PFSK-1 (cell line): ENCODE data around the gene SLC2A11.

Experiments used
- FOXP2 ChIP-seq: optimal IDR thresholded peaks from 2 replicates; pipeline ENCODE3; 2011; ENCODE audit warnings: borderline replicate concordance, control low read depth, inconsistent platforms; ENCODE audit not compliant: insufficient read depth; ENCODE audit errors: extremely low read length, extremely low read depth
- POLR2AphosphoS5 ChIP-seq: IDR thresholded peaks from 2 replicates; pipeline ENCODE4 v1.6.1; 2012; ENCODE audit warnings: low read depth, mild to moderate bottlenecking, control low read depth, low read length, moderate library complexity
- SIN3A ChIP-seq: IDR thresholded peaks from 2 replicates; pipeline ENCODE4 v1.6.1; 2012; ENCODE audit warnings: mild to moderate bottlenecking, low read length, moderate library complexity, borderline replicate concordance; ENCODE audit not compliant: insufficient read depth
- TAF1 ChIP-seq: IDR thresholded peaks from 2 replicates; pipeline ENCODE4 v1.6.1; 2012; ENCODE audit warnings: low read length, control low read depth, borderline replicate concordance; ENCODE audit not compliant: insufficient read depth
- TF ChIP-seq, protein P1 (sequence below), 2 experiments: IDR thresholded peaks; 2 replicates each; pipeline versions ENCODE4 v1.6.1 to v1.8.0; 2011 to 2012; ENCODE audit warnings: low read depth in 2 of 2, low read length in 2 of 2, control low read depth in 1 of 2, inconsistent platforms in 1 of 2, mild to moderate bottlenecking in 1 of 2, moderate library complexity in 1 of 2; ENCODE audit not compliant: insufficient read depth in 1 of 2

The SLC2A11 gene

GRCh38 chr22:23833017-23833751, 24.5 kb upstream of the SLC2A11 start:
- TF ChIP-seq SIN3A (no peak), POLR2AphosphoS5 (no peak), FOXP2 (no peak), TAF1 (no peak)
- TF ChIP-seq, protein P1, sequence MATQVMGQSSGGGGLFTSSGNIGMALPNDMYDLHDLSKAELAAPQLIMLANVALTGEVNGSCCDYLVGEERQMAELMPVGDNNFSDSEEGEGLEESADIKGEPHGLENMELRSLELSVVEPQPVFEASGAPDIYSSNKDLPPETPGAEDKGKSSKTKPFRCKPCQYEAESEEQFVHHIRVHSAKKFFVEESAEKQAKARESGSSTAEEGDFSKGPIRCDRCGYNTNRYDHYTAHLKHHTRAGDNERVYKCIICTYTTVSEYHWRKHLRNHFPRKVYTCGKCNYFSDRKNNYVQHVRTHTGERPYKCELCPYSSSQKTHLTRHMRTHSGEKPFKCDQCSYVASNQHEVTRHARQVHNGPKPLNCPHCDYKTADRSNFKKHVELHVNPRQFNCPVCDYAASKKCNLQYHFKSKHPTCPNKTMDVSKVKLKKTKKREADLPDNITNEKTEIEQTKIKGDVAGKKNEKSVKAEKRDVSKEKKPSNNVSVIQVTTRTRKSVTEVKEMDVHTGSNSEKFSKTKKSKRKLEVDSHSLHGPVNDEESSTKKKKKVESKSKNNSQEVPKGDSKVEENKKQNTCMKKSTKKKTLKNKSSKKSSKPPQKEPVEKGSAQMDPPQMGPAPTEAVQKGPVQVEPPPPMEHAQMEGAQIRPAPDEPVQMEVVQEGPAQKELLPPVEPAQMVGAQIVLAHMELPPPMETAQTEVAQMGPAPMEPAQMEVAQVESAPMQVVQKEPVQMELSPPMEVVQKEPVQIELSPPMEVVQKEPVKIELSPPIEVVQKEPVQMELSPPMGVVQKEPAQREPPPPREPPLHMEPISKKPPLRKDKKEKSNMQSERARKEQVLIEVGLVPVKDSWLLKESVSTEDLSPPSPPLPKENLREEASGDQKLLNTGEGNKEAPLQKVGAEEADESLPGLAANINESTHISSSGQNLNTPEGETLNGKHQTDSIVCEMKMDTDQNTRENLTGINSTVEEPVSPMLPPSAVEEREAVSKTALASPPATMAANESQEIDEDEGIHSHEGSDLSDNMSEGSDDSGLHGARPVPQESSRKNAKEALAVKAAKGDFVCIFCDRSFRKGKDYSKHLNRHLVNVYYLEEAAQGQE (IDR thresholded peaks at IDR 0.05; ENCODE audit: insufficient read depth in 1 of 2, low read depth in 2 of 2, low read length in 2 of 2): no peak

- TF ChIP-seq FOXP2 (no peak), POLR2AphosphoS5 (no peak), TAF1 (no peak), SIN3A (no peak)
- TF ChIP-seq, protein P1 (IDR thresholded peaks at IDR 0.05; ENCODE audit: insufficient read depth in 1 of 2, low read depth in 2 of 2, low read length in 2 of 2): no peak
Observed at GRCh38 chr22:23833911-23834317, 23.8 kb upstream of the SLC2A11 start.

- TF ChIP-seq FOXP2 (no peak), POLR2AphosphoS5 (no peak), SIN3A (no peak), TAF1 (no peak)
- TF ChIP-seq, protein P1 (IDR thresholded peaks at IDR 0.05; ENCODE audit: insufficient read depth in 1 of 2, low read depth in 2 of 2, low read length in 2 of 2): no peak
Observed at GRCh38 chr22:23834406-23834792, 23.3 kb upstream of the SLC2A11 start.

DNA sequence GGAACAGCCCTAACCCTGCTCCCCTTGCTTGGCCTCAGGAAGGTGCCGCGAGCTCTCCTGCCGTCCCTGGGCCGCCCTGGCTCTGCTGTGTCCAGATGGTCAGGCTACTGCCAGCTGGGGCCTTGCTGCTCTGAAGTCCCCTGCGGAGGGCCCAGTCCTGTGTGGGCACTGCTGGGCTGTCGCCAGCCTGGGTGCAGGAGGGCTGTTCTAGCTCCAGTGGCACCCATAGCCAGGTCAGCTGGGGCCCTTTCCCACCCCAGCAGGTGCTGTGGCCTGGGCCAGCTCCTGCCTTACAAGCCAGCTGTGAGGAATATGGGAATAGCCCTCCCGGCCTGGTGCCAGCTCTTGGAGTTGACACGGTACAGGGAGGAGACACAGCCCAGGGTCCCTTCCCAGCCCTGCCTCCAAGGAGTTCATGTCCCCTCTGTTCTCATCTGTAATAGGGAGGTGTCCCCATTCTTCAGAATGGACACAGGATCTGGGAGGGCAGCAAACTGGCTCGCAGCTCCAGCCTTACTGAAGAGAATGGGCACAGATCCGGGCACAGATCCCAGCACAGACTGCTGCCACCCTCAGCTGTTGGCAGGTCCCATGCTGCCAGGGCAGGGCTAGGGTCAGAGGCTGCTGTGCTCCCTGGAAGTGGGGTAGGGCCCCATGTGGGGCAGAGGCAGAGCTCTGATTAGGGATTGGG, 22.7 kb upstream of the SLC2A11 start:
- TF ChIP-seq TAF1 (no peak), POLR2AphosphoS5 (no peak)

DNA sequence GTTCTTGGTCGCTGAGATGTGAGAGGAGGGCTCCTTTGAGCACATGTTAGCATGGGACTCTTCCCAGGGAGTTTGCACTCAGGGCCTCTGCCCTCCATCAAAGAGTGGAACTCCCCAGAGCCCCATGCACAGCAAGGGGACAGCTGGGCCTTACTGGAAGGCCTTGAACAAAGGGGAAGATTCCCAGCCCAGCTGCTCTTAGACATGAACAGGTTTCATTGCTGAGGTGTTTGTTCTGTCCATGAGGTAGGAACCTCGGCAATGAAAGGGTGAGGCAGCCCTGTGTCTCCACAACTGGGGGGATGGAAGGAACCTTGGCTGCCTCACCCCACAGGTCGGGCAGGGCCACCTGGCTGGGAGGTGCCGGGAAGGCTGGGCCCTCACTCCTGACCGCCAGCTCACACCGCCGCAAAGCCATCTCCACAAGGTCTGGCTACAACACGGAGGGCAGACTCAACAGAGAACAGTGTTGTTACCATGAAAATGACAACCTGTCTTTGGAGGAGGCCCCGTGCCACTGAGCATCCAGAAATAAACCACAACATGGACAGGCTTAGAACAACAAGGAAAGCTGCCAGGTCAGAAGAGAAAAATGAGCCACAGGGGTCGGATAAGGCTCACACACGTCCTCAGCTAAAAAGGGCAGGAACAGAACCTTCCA, 22.1 kb upstream of the SLC2A11 start:
- TF ChIP-seq POLR2AphosphoS5: no peak
- TF ChIP-seq TAF1: no peak
- TF ChIP-seq SIN3A: no peak
- TF ChIP-seq, protein P1 (IDR thresholded peaks at IDR 0.05; ENCODE audit: insufficient read depth in 1 of 2, low read depth in 2 of 2, low read length in 2 of 2): no peak
- no peak for TF ChIP-seq FOXP2
